GM12872 (cell line): ENCODE measurements around the gene ORC2.
A peak's percentile ranks its signal among the peaks of the same experiment; 100 is the strongest.

ENCODE experiments used
- TF ChIP-seq, protein P1 (sequence below): IDR thresholded peaks from 3 replicates; pipeline ENCODE4 v1.5.1; 2011; ENCODE audit warnings: low read depth, mild to moderate bottlenecking, low read length, moderate library complexity; ENCODE audit not compliant: insufficient read depth

Gene ORC2

GRCh38 chr2:200929334-200930249, 33.9 kb downstream of the ORC2 start:
- TF ChIP-seq, protein P1, sequence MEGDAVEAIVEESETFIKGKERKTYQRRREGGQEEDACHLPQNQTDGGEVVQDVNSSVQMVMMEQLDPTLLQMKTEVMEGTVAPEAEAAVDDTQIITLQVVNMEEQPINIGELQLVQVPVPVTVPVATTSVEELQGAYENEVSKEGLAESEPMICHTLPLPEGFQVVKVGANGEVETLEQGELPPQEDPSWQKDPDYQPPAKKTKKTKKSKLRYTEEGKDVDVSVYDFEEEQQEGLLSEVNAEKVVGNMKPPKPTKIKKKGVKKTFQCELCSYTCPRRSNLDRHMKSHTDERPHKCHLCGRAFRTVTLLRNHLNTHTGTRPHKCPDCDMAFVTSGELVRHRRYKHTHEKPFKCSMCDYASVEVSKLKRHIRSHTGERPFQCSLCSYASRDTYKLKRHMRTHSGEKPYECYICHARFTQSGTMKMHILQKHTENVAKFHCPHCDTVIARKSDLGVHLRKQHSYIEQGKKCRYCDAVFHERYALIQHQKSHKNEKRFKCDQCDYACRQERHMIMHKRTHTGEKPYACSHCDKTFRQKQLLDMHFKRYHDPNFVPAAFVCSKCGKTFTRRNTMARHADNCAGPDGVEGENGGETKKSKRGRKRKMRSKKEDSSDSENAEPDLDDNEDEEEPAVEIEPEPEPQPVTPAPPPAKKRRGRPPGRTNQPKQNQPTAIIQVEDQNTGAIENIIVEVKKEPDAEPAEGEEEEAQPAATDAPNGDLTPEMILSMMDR, result no peak

DNA sequence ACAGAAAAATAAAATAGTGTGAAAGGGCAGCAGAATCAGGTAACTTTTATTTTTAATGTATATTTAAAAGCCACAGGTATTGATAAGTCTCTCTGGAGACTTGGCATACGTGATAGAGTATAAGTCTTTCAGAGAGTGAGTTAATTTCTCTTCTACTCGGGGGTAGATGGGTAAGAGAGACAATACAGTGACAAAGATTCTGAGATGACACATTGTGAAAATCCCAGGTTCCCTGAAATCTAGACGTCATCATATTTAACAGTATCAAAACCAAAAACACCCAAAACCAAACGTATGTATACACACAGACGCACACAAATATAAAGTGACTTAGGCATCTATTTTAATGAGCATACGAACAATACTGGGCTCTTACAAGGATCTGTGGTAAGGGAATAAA, 41.0 kb downstream of the ORC2 start:
- TF ChIP-seq, protein P1, result no peak

DNA sequence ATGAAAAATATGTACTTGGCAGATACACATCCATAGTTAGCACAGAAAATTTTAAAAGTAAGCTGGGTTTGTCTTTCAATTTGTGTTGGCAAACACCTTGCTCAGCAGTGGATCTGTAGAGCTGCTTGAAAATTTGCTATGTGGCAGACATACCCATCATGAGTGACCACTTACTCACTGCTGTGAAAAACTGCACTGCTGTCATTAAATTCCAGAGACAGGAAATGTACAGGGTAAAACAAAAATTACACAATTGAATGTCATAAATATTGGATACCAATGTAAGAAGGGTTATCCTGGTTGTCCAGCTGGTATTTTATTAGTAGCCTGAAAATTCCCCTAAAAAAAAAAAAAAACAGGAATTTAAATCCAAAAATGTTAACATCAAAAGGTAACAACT, 49.8 kb downstream of the ORC2 start:
- TF ChIP-seq, protein P1, result no peak

GRCh38 chr2:200909958-200910357, 53.5 kb downstream of the ORC2 start:
- TF ChIP-seq, protein P1, result no peak

GRCh38 chr2:200905618-200906296, 57.7 kb downstream of the ORC2 start:
- TF ChIP-seq, protein P1, result peak; percentile 71

GRCh38 chr2:200901459-200902072, 61.9 kb downstream of the ORC2 start:
- TF ChIP-seq, protein P1, result peak; percentile 83

DNA sequence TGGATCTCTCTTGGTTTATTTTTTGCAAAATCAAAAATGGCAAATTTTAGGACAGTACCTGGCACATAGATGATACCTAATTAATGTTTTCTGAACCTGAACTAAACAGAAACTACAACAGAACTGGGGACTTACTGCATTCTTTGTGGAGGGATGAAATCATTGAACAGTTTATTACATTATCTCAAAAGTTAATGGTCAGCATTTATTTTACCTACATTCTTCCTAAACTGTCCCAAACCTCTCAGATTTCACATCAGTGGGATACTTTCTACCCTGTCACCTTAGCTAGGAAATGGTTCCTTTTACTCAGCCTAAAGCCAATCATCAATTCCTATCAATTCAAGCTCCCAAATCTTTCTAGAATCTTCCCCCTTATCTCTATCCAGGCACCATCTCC, 64.0 kb downstream of the ORC2 start:
- TF ChIP-seq, protein P1, result no peak
